Measurements from ENCODE around the gene CDH13. TPM values are rescaled to one million over a fixed set of nuclear protein-coding genes. Genes with fewer than 3 reads are reported as not detected.

CDH13 gene
- total and polyA plus RNA-seq, 2 experiments from 2014 or later = 1.6 to 4.4 TPM

GRCh38 chr16:83833921-83834320 is 1207.2 kb downstream of the CDH13 start:
- Mint-ChIP-seq H3K27me3 (ENCODE audit: insufficient read depth, low read depth, poor library complexity) (peaks cover 3% of the 10 kb centered on the region), H3K36me3 (ENCODE audit: low read depth) (peaks cover 12% of the 10 kb centered on the region), H3K4me3 (no peak overlapping the region), H3K4me1 (peaks cover 55% of the 10 kb centered on the region), H3K27ac (no peak overlapping the region), H3K9me3 (peaks cover 25% of the 10 kb centered on the region)
- Histone ChIP-seq H3K4me1 (ENCODE audit: insufficient read depth) (peaks cover 37% of the 10 kb centered on the region), H2AFZ (no peak overlapping the region), H3K9me2 (ENCODE audit: insufficient read depth) (no peaks in the 10 kb centered on the region), H3K36me3 (ENCODE audit: insufficient read depth) (no peaks in the 10 kb centered on the region), H4K20me1 (replicated peaks; ENCODE audit: insufficient read depth) (no peaks in the 10 kb centered on the region), H3K79me2 (replicated peaks; ENCODE audit: insufficient read depth) (no peaks in the 10 kb centered on the region), H3K4me3 (no peak overlapping the region), H3K4me2 (no peak overlapping the region), H3K27me3 (ENCODE audit: insufficient read depth) (no peaks in the 10 kb centered on the region), H3K27ac (ENCODE audit: low read depth) (no peak overlapping the region), H3F3A (replicated peaks; ENCODE audit: low read depth) (no peaks in the 10 kb centered on the region)
- TF ChIP-seq EZH2phosphoT487 (IDR thresholded peaks at IDR 0.05; ENCODE audit: unreplicated experiment) = no peak
- ATAC-seq (no peak), DNase-seq (ENCODE audit: low spot score) (no peak)

- Histone ChIP-seq H3F3A (replicated peaks; ENCODE audit: low read depth) (no peaks in the 10 kb centered on the region), H3K79me2 (replicated peaks; ENCODE audit: insufficient read depth) (no peaks in the 10 kb centered on the region), H3K36me3 (ENCODE audit: insufficient read depth) (no peaks in the 10 kb centered on the region), H3K4me1 (ENCODE audit: insufficient read depth) (peaks cover 42% of the 10 kb centered on the region), H2AFZ (no peak overlapping the region), H3K27ac (ENCODE audit: low read depth) (no peak overlapping the region), H3K4me3 (no peak overlapping the region), H3K4me2 (no peak overlapping the region), H4K20me1 (replicated peaks; ENCODE audit: insufficient read depth) (no peaks in the 10 kb centered on the region), H3K9me2 (ENCODE audit: insufficient read depth) (no peaks in the 10 kb centered on the region), H3K27me3 (ENCODE audit: insufficient read depth) (no peaks in the 10 kb centered on the region)
- ATAC-seq (no peak), DNase-seq (ENCODE audit: low spot score) (no peak)
- peaks cover 6% of the 10 kb centered on the region for H3K27me3 Mint-ChIP-seq (ENCODE audit: insufficient read depth, low read depth, poor library complexity)
- peak overlapping the region; percentile 72 for H3K27ac Mint-ChIP-seq
- H3K36me3 Mint-ChIP-seq (ENCODE audit: low read depth) = peaks cover 12% of the 10 kb centered on the region
- peaks cover 60% of the 10 kb centered on the region for H3K4me1 Mint-ChIP-seq
- TF ChIP-seq CREB1 (CRISPR knock-in tag; IDR thresholded peaks at IDR 0.05; ENCODE audit: low read depth) (no peak), EZH2phosphoT487 (IDR thresholded peaks at IDR 0.05; ENCODE audit: unreplicated experiment) (no peak), NANOG (IDR thresholded peaks at IDR 0.05; ENCODE audit: borderline replicate concordance) (no peak)
- no peak overlapping the region for H3K4me3 Mint-ChIP-seq
- peaks cover 25% of the 10 kb centered on the region for H3K9me3 Mint-ChIP-seq
These were observed 1209.1 kb downstream of the CDH13 start for GRCh38 chr16:83835586-83836566.

- Histone ChIP-seq H3K4me2 (no peak overlapping the region), H2AFZ (no peak overlapping the region), H3F3A (replicated peaks; ENCODE audit: low read depth) (0 out of 2 replicates have a peak, but pooled peaks cover 3% of the 10 kb centered on the region), H3K9me2 (ENCODE audit: insufficient read depth) (no peaks in the 10 kb centered on the region), H3K79me2 (replicated peaks; ENCODE audit: insufficient read depth) (no peaks in the 10 kb centered on the region), H4K20me1 (replicated peaks; ENCODE audit: insufficient read depth) (no peaks in the 10 kb centered on the region), H3K27ac (ENCODE audit: low read depth) (no peak overlapping the region), H3K36me3 (ENCODE audit: insufficient read depth) (no peaks in the 10 kb centered on the region), H3K4me3 (no peak overlapping the region), H3K4me1 (ENCODE audit: insufficient read depth) (peaks cover 41% of the 10 kb centered on the region), H3K27me3 (ENCODE audit: insufficient read depth) (no peaks in the 10 kb centered on the region)
- DNase-seq (ENCODE audit: low spot score) (no peak), ATAC-seq (no peak)
- H3K27ac Mint-ChIP-seq = peak overlapping the region; percentile 90; the same call in 1 of the 2 replicates
- H3K4me3 Mint-ChIP-seq = no peak overlapping the region
- H3K36me3 Mint-ChIP-seq (ENCODE audit: low read depth) = peaks cover 9% of the 10 kb centered on the region
- peaks cover 8% of the 10 kb centered on the region for H3K27me3 Mint-ChIP-seq (ENCODE audit: insufficient read depth, low read depth, poor library complexity)
- H3K4me1 Mint-ChIP-seq = peaks cover 67% of the 10 kb centered on the region
- H3K9me3 Mint-ChIP-seq = peaks cover 18% of the 10 kb centered on the region
- TF ChIP-seq EZH2 (IDR thresholded peaks at IDR 0.05; ENCODE audit: low read depth, unreplicated experiment) (no peak), CREB1 (CRISPR knock-in tag; IDR thresholded peaks at IDR 0.05; ENCODE audit: low read depth) (no peak), POLR2AphosphoS5 (IDR thresholded peaks at IDR 0.05; ENCODE audit: low read depth) (no peak), ETS1 (IDR thresholded peaks at IDR 0.05) (no peak), STAT1 (IDR thresholded peaks at IDR 0.05; ENCODE audit: unreplicated experiment) (no peak), ZNF462 (CRISPR knock-in tag; IDR thresholded peaks at IDR 0.05) (no peak)
These were observed 1210.8 kb downstream of the CDH13 start for GRCh38 chr16:83837566-83837965.

Measured in GM23338 (cell line).